Stomach (tissue), 9 donors: ENCODE results near the gene N4BP3. TPM values are rescaled to one million over a fixed set of nuclear protein-coding genes. Genes with fewer than 3 reads are reported as not detected.
"Not testable (repeated sequence)": the region's sequence is repeated elsewhere in the genome, so short reads cannot be mapped to it uniquely, and the experiment has no call there.

Experiments
- DNase-seq, 2 donors: peaks; one replicate each; pipeline versions ENCODE4 v3.0.0 to v3.0.0-alpha.2; 2013 to 2019
- H3K27ac ChIP-seq, 5 donors: fragments of 200-600 bp in 4 of 5; sonication (generic) in 4 of 5; one replicate each; pipeline ENCODE4 v1.5.1; 2013 to 2019; ENCODE audit warnings: mild to moderate bottlenecking in 1 of 5, moderate library complexity in 1 of 5
- H3K27me3 ChIP-seq, 3 donors: fragments of 200-600 bp; sonication (generic); one replicate each; pipeline ENCODE4 v1.5.1; 2017 to 2019; ENCODE audit warnings: mixed run types in 1 of 3
- H3K36me3 ChIP-seq, 4 donors: fragments of 200-600 bp; sonication (generic); 1 replicate in 3 of 4; 2 replicates in 1 of 4; pipeline ENCODE4 v1.5.1; 2016 to 2019
- H3K4me1 ChIP-seq, 4 donors: fragments of 200-600 bp; sonication (generic); one replicate each; pipeline ENCODE4 v1.5.1; 2016 to 2019
- H3K4me3 ChIP-seq, 4 donors: fragments of 200-600 bp; sonication (generic) in 3 of 4; one replicate each; pipeline ENCODE4 v1.5.1; 2016 to 2019; ENCODE audit warnings: mild to moderate bottlenecking in 1 of 4
- H3K9me3 ChIP-seq, 4 donors: fragments of 200-600 bp; sonication (generic); one replicate each; pipeline ENCODE4 v1.5.1; 2016 to 2019
- CTCF ChIP-seq, 7 experiments: fragments of 450-650 bp in 4 of 7; fragments of 200-600 bp in 3 of 7; sonication (generic) in 3 of 7; IDR thresholded peaks; one replicate each; pipeline ENCODE4 v1.5.1; 2016 to 2019; ENCODE audit warnings: antibody characterized with exemption in 7 of 7, control low read depth in 2 of 7, mild to moderate bottlenecking in 1 of 7
- EP300 ChIP-seq: sonication (generic); formaldehyde crosslinking; IDR thresholded peaks from one replicate; pipeline ENCODE4 v1.6.1; 2017; ENCODE audit warnings: antibody characterized with exemption
- POLR2A ChIP-seq, 4 donors: fragments of 450-650 bp; IDR thresholded peaks; one replicate each; pipeline ENCODE4 v1.6.1; 2016; ENCODE audit warnings: antibody characterized with exemption in 4 of 4, control low read depth in 2 of 4, mild to moderate bottlenecking in 1 of 4, moderate library complexity in 1 of 4
- POLR2AphosphoS5 ChIP-seq, 3 donors: sonication (generic); formaldehyde crosslinking; IDR thresholded peaks; one replicate each; pipeline ENCODE4 v1.6.1; 2016; ENCODE audit warnings: antibody characterized with exemption in 3 of 3
- WGBS, 5 donors: extraction: QIAGEN DNeasy Blood & Tissue Kit in 3 of 5; methylation state at CpG; one replicate each; pipeline versions ENCODE4 v1.1.5 to v1.1.7; 2013 to 2018; 5-methylcytosine and 5-hydroxymethylcytosine counted together
- intact Hi-C: fragments of 100-400 bp; cut with DNase I; formaldehyde crosslinking; loops from one replicate; pipeline ENCODE4 v1.15.1; 2023; ENCODE audit warnings: low total_unique reads
- polyA plus RNA-seq, 3 donors: library from polyadenylated mRNA; stranded (reverse); fragments of 200-250 nt; gene quantifications; one replicate each; pipeline ENCODE4 v1.2.3, GENCODE V29; 2013
- total RNA-seq, 5 donors: library from RNA; depleted of rRNA; stranded (reverse); fragments of >200 nt; gene quantifications; one replicate each; pipeline versions ENCODE4 v1.1.0 to v1.2.3, GENCODE V29; 2014 to 2016
- donor health status: healthy with polysubstance abuse.
- donor health status: Bipolar disorder and iron deficiency.
- donor health status: healthy.

N4BP3 gene
- total and polyA plus RNA-seq, 8 donors: 2.6 to 6.1 (median 3.8) TPM; not detected in 1

- H3K4me3 ChIP-seq: no peak overlapping the region
- peaks cover 0 to 5% (median 1%) of the 10 kb centered on the region in 4 donors for H3K4me1 ChIP-seq
- peaks cover 0 to 50% (median 6%) of the 10 kb centered on the region in 3 donors for H3K27me3 ChIP-seq
- 46 to 60% (median 47%) methylated on average over 11 to 12 of the region's 12 CpGs for WGBS, 5 donors
- TF ChIP-seq POLR2AphosphoS5 (IDR thresholded peaks at IDR 0.05) (no peak), EP300 (no peak), CTCF (IDR thresholded peaks at IDR 0.05) (no peak)
- H3K27ac ChIP-seq: peak overlapping the region in 1 of 5 donors; percentile 28
- no peaks in the 10 kb centered on the region for H3K9me3 ChIP-seq
- intact Hi-C loops: no loop called here
- no peaks in the 10 kb centered on the region for H3K36me3 ChIP-seq
- peak; percentile 42 to 65 for DNase-seq
Observed at GRCh38 chr5:178081571-178082243, 31.6 kb upstream of the N4BP3 start.

- 69 to 85% (median 78%) methylated on average over 6 of the region's 6 CpGs for WGBS, 5 donors
- peaks cover 0 to 69% (median 10%) of the 10 kb centered on the region in 3 donors for H3K27me3 ChIP-seq
- TF ChIP-seq POLR2AphosphoS5 (IDR thresholded peaks at IDR 0.05): no peak
- no peak for TF ChIP-seq POLR2A (IDR thresholded peaks at IDR 0.05)
- TF ChIP-seq EP300: no peak
- no peak for TF ChIP-seq CTCF (IDR thresholded peaks at IDR 0.05)
- H3K27ac ChIP-seq: no peak overlapping the region
- DNase-seq: no peak
- no peaks in the 10 kb centered on the region for H3K36me3 ChIP-seq
- peaks cover 0 to 5% (median 1%) of the 10 kb centered on the region in 4 donors for H3K4me1 ChIP-seq
- H3K4me3 ChIP-seq: no peak overlapping the region
- intact Hi-C loops: no loop called here
- H3K9me3 ChIP-seq: no peaks in the 10 kb centered on the region
Observed at GRCh38 chr5:178083922-178084321, 29.4 kb upstream of the N4BP3 start.

GRCh38 chr5:178085316-178085715, 28.0 kb upstream of the N4BP3 start:
- Histone ChIP-seq H3K27me3 (peaks cover 0 to 73% (median 10%) of the 10 kb centered on the region in 3 donors), H3K36me3 (no peaks in the 10 kb centered on the region), H3K4me3 (no peak overlapping the region), H3K4me1 (peaks cover 0 to 5% (median 1%) of the 10 kb centered on the region in 4 donors), H3K9me3 (no peaks in the 10 kb centered on the region), H3K27ac (no peak overlapping the region)
- WGBS, 5 donors: 35 to 49% (median 47%) methylated on average over 6 of the region's 6 CpGs
- DNase-seq: no peak
- intact Hi-C loops: no loop called here
- no peak for TF ChIP-seq CTCF (IDR thresholded peaks at IDR 0.05)
- no peak for TF ChIP-seq EP300
- no peak for TF ChIP-seq POLR2A (IDR thresholded peaks at IDR 0.05)
- TF ChIP-seq POLR2AphosphoS5 (IDR thresholded peaks at IDR 0.05): no peak

GRCh38 chr5:178086266-178086665, 27.1 kb upstream of the N4BP3 start:
- intact Hi-C loops: no loop called here
- WGBS, 5 donors: 30 to 60% (median 36%) methylated on average over 8 to 25 of the region's 25 CpGs
- Histone ChIP-seq H3K27ac (no peak overlapping the region), H3K36me3 (no peaks in the 10 kb centered on the region), H3K4me3 (no peak overlapping the region), H3K4me1 (peaks cover 0 to 5% (median 1%) of the 10 kb centered on the region in 4 donors), H3K9me3 (peaks cover 0 to 4% (median 0%) of the 10 kb centered on the region in 4 donors), H3K27me3 (peaks cover 0 to 65% (median 10%) of the 10 kb centered on the region in 3 donors)
- no peak for TF ChIP-seq POLR2AphosphoS5 (IDR thresholded peaks at IDR 0.05)
- no peak for TF ChIP-seq EP300
- TF ChIP-seq CTCF (IDR thresholded peaks at IDR 0.05): no peak
- no peak for TF ChIP-seq POLR2A (IDR thresholded peaks at IDR 0.05)
- no peak for DNase-seq

GRCh38 chr5:178087199-178087598, 26.1 kb upstream of the N4BP3 start:
- H3K27ac ChIP-seq, H3K4me1 ChIP-seq, H3K36me3 ChIP-seq, intact Hi-C loops, DNase-seq, H3K4me3 ChIP-seq: not testable (repeated sequence)
- Histone ChIP-seq H3K27me3 (peaks cover 0 to 60% (median 10%) of the 10 kb centered on the region in 3 donors), H3K9me3 (peaks cover 0 to 12% (median 0%) of the 10 kb centered on the region in 4 donors)
- WGBS, 5 donors: 47 to 62% (median 53%) methylated on average over 5 of the region's 5 CpGs
